ENCODE data around the gene PTPRU. TPM values are rescaled to one million over a fixed set of nuclear protein-coding genes. Genes with fewer than 3 reads are reported as not detected.

The PTPRU gene
- total RNA-seq, 1 experiment from 2014 or later = 0.72 TPM

- TF ChIP-seq TCF7L2 (IDR thresholded peaks at IDR 0.05; ENCODE audit: low read depth, low read length) (no peak), POLR2AphosphoS5 (IDR thresholded peaks at IDR 0.05; ENCODE audit: low read depth, low read length) (no peak), CTCF (IDR thresholded peaks at IDR 0.05) (no peak), SIN3A (IDR thresholded peaks at IDR 0.05; ENCODE audit: borderline replicate concordance, insufficient read depth, low read depth, low read length) (no peak), REST (IDR thresholded peaks at IDR 0.05; ENCODE audit: insufficient read depth in 1 of 2, low read depth in 2 of 2, low read length in 1 of 2) (no peak)
- BruUV-seq (replicated peaks) = no TSS peak
- intact Hi-C loops (cut with micrococcal nuclease; ENCODE audit: unreplicated experiment) (no loop called here), in situ Hi-C loops (cut with HindIII; ENCODE audit: low pct_unique_long_range_greater_than_20kb, low sequenced_read_pairs) (no loop called here)
- DNase-seq (ENCODE audit: low read depth, low spot score) = no peak
- Histone ChIP-seq H3K27me3 (ENCODE audit: control insufficient read depth, insufficient read depth, low read length) (no peaks in the 10 kb centered on the region), H3K4me3 (ENCODE audit: low read depth in 2 of 2, low read length in 2 of 2) (no peak overlapping the region), H3K4me1 (ENCODE audit: control insufficient read depth, insufficient read depth, low read length) (no peaks in the 10 kb centered on the region), H3K9me3 (ENCODE audit: control insufficient read depth, insufficient read depth, low read depth, low read length) (no peaks in the 10 kb centered on the region), H3K36me3 (ENCODE audit: control insufficient read depth, insufficient read depth, low read length) (no peaks in the 10 kb centered on the region), H3K27ac (ENCODE audit: low read length) (no peak overlapping the region)
- no peak; the same call in 1 of the 2 replicates for ATAC-seq
- POLR2A ChIA-PET = no interaction called here
- CTCF ChIA-PET = no interaction called here
Observed at GRCh38 chr1:29303201-29304024, 67.1 kb downstream of the PTPRU start.

- POLR2A ChIA-PET = no interaction called here
Observed at GRCh38 chr1:29304025-29304684, 67.8 kb downstream of the PTPRU start.

More at GRCh38 chr1:29304025-29304684, 67.8 kb downstream of the PTPRU start:
- no peak for DNase-seq (ENCODE audit: low read depth, low spot score)
- CTCF ChIA-PET = no interaction called here
- in situ Hi-C loops (cut with HindIII; ENCODE audit: low pct_unique_long_range_greater_than_20kb, low sequenced_read_pairs) (no loop called here), intact Hi-C loops (cut with micrococcal nuclease; ENCODE audit: unreplicated experiment) (no loop called here)
- Histone ChIP-seq H3K4me1 (ENCODE audit: control insufficient read depth, insufficient read depth, low read length) (no peaks in the 10 kb centered on the region), H3K4me3 (ENCODE audit: low read depth in 2 of 2, low read length in 2 of 2) (no peak overlapping the region), H3K9me3 (ENCODE audit: control insufficient read depth, insufficient read depth, low read depth, low read length) (no peaks in the 10 kb centered on the region), H3K27ac (ENCODE audit: low read length) (no peak overlapping the region), H3K27me3 (ENCODE audit: control insufficient read depth, insufficient read depth, low read length) (no peaks in the 10 kb centered on the region), H3K36me3 (ENCODE audit: control insufficient read depth, insufficient read depth, low read length) (no peaks in the 10 kb centered on the region)
- ATAC-seq = no peak
- no TSS peak for BruUV-seq (replicated peaks)
- TF ChIP-seq SIN3A (IDR thresholded peaks at IDR 0.05; ENCODE audit: borderline replicate concordance, insufficient read depth, low read depth, low read length) (no peak), POLR2AphosphoS5 (IDR thresholded peaks at IDR 0.05; ENCODE audit: low read depth, low read length) (no peak), REST (IDR thresholded peaks at IDR 0.05; ENCODE audit: insufficient read depth in 1 of 2, low read depth in 2 of 2, low read length in 1 of 2) (no peak), TCF7L2 (IDR thresholded peaks at IDR 0.05; ENCODE audit: low read depth, low read length) (no peak), CTCF (IDR thresholded peaks at IDR 0.05) (no peak)
